SK-N-SH (cell line): ENCODE data around the gene RHBG. TPM values are rescaled to one million over a fixed set of nuclear protein-coding genes. Genes with fewer than 3 reads are reported as not detected.

Source experiments
- CTCF ChIA-PET: fragments of 300-600, 350-600 bp; formaldehyde crosslinking; extraction: SDS; loops from one replicate; lab custom pipeline; 2021; lab: Yijun Ruan, JAX
- POLR2A ChIA-PET: fragments of 350-600 bp; sonication (Branson Sonifier 250); formaldehyde crosslinking; extraction: SDS; loops from one replicate; lab custom pipeline; 2020; ENCODE audit warnings: antibody characterized with exemption, inconsistent platforms; lab: Yijun Ruan, JAX
- DNase-seq: peaks from one replicate; pipeline ENCODE4 v3.0.0; 2012
- H2AFZ ChIP-seq: fragments of 200-600 bp; sonication (generic); 2 replicates; pipeline ENCODE4 v1.8.1; 2016; ENCODE audit warnings: antibody characterized with exemption, mild to moderate bottlenecking, low read depth
- H3F3A ChIP-seq: fragments of 200-600 bp; sonication (generic); replicated peaks from 2 replicates; pipeline ENCODE3; 2016; ENCODE audit warnings: antibody characterized with exemption, mild to moderate bottlenecking; ENCODE audit not compliant: insufficient read depth
- H3K27ac ChIP-seq, 2 experiments: fragments of 200-500 bp in 1 of 2; fragments of 200-600 bp in 1 of 2; sonication (Bioruptor generic) in 1 of 2; sonication (generic), shearing (Covaris generic) in 1 of 2; 2 replicates each; pipeline versions ENCODE4 v1.5.1 to v1.6.1; 2014 to 2016; ENCODE audit warnings: low read depth in 2 of 2, inconsistent platforms in 1 of 2, low read length in 1 of 2, mild to moderate bottlenecking in 1 of 2, mixed read lengths in 1 of 2
- H3K27me3 ChIP-seq: fragments of 200-600 bp; sonication (generic), shearing (Covaris generic); 2 replicates; pipeline ENCODE4 v1.6.1; 2016; ENCODE audit warnings: mixed run types; ENCODE audit not compliant: insufficient read depth
- H3K36me3 ChIP-seq, 2 experiments: fragments of 200-500 bp in 1 of 2; fragments of 200-600 bp in 1 of 2; sonication (Bioruptor generic) in 1 of 2; sonication (generic) in 1 of 2; replicated peaks in 1 of 2; 2 replicates each; pipeline versions ENCODE3 to v1.5.1; 2014 to 2016; ENCODE audit warnings: low read length in 1 of 2, mild to moderate bottlenecking in 1 of 2; ENCODE audit not compliant: insufficient read depth in 2 of 2, control insufficient read depth in 1 of 2
- H3K4me1 ChIP-seq, 2 experiments: fragments of 200-500 bp in 1 of 2; fragments of 200-600 bp in 1 of 2; sonication (Bioruptor generic) in 1 of 2; sonication (generic), shearing (Covaris generic) in 1 of 2; 2 replicates each; pipeline versions ENCODE4 v1.5.1 to v1.6.1; 2014 to 2016; ENCODE audit warnings: low read depth in 1 of 2, low read length in 1 of 2, mixed run types in 1 of 2; ENCODE audit not compliant: insufficient read depth in 2 of 2, control insufficient read depth in 1 of 2
- H3K4me2 ChIP-seq: fragments of 200-600 bp; sonication (generic), shearing (Covaris generic); 2 replicates; pipeline ENCODE4 v1.6.1; 2017; ENCODE audit warnings: mixed run types
- H3K4me3 ChIP-seq, 2 experiments: fragments of 200-500 bp in 1 of 2; fragments of 200-600 bp in 1 of 2; sonication (Bioruptor generic) in 1 of 2; sonication (generic), shearing (Covaris generic) in 1 of 2; 2 replicates each; pipeline versions ENCODE4 v1.5.1 to v1.8.1; 2014 to 2016; ENCODE audit warnings: low read depth in 2 of 2, inconsistent platforms in 1 of 2, low read length in 1 of 2, mild to moderate bottlenecking in 1 of 2, mixed read lengths in 1 of 2, moderate library complexity in 1 of 2
- H3K79me2 ChIP-seq: fragments of 200-600 bp; sonication (generic); 2 replicates; pipeline ENCODE4 v1.8.1; 2017; ENCODE audit warnings: mild to moderate bottlenecking; ENCODE audit not compliant: insufficient read depth
- H3K9ac ChIP-seq: fragments of 200-600 bp; sonication (generic); 2 replicates; pipeline ENCODE4 v1.6.1; 2017; ENCODE audit warnings: mixed run types
- H3K9me2 ChIP-seq: fragments of 200-600 bp; sonication (generic); 2 replicates; pipeline ENCODE4 v1.6.1; 2017; ENCODE audit warnings: mixed run types
- H3K9me3 ChIP-seq: fragments of 200-600 bp; sonication (generic); 2 replicates; pipeline ENCODE4 v1.6.1; 2017; ENCODE audit warnings: mixed run types, mild to moderate bottlenecking, moderate library complexity
- H4K20me1 ChIP-seq: fragments of 200-600 bp; sonication (generic); 2 replicates; pipeline ENCODE4 v1.6.1; 2017; ENCODE audit warnings: mild to moderate bottlenecking, mixed run types; ENCODE audit not compliant: insufficient read depth
- CHD2 ChIP-seq: fragments of 150-350 bp; IDR thresholded peaks from 2 replicates; pipeline ENCODE4 v1.6.1; 2018; ENCODE audit warnings: low read length; ENCODE audit not compliant: partially characterized antibody
- EP300 ChIP-seq, 2 experiments: IDR thresholded peaks; 2 replicates each; pipeline versions ENCODE4 v1.4.0 to v1.6.1; 2012; ENCODE audit warnings: borderline replicate concordance in 1 of 2, low read depth in 1 of 2, low read length in 1 of 2
- FOSL2 ChIP-seq: IDR thresholded peaks from 2 replicates; pipeline ENCODE4 v1.4.0; 2012; ENCODE audit warnings: low read depth, mild to moderate bottlenecking, moderate library complexity, borderline replicate concordance
- FOXM1 ChIP-seq: IDR thresholded peaks from 2 replicates; pipeline ENCODE4 v1.4.0; 2012; ENCODE audit warnings: low read depth, mild to moderate bottlenecking
- GATA2 ChIP-seq: sonication (generic); formaldehyde crosslinking; IDR thresholded peaks from 2 replicates; pipeline ENCODE4 v1.5.0; 2020; ENCODE audit warnings: mild to moderate bottlenecking, missing genetic modification reagents
- IRF3 ChIP-seq: fragments of 150-350 bp; IDR thresholded peaks from 2 replicates; pipeline ENCODE4 v1.6.1; 2016; ENCODE audit warnings: mild to moderate bottlenecking, low read depth, low read length
- MAX ChIP-seq: IDR thresholded peaks from 2 replicates; pipeline ENCODE4 v1.4.0; 2012; ENCODE audit warnings: low read depth
- MXI1 ChIP-seq: IDR thresholded peaks from 2 replicates; pipeline ENCODE4 v1.6.1; 2012; ENCODE audit warnings: mild to moderate bottlenecking, low read depth, low read length, improper control_type of control experiment
- NRF1 ChIP-seq: IDR thresholded peaks from 2 replicates; pipeline ENCODE4 v1.6.1; 2012; ENCODE audit warnings: low read depth, mild to moderate bottlenecking, low read length
- POLR2AphosphoS5 ChIP-seq: IDR thresholded peaks from 2 replicates; pipeline ENCODE4 v1.6.1; 2012; ENCODE audit warnings: low read depth, low read length
- RCOR1 ChIP-seq: fragments of 150-350 bp; IDR thresholded peaks from 2 replicates; pipeline ENCODE4 v1.6.1; 2017; ENCODE audit warnings: antibody characterized with exemption, low read length
- RFX5 ChIP-seq: IDR thresholded peaks from 2 replicates; pipeline ENCODE4 v1.6.1; 2012; ENCODE audit warnings: mild to moderate bottlenecking, improper control_type of control experiment, low read length
- SIN3A ChIP-seq: IDR thresholded peaks from 2 replicates; pipeline ENCODE4 v1.6.1; 2012; ENCODE audit warnings: low read depth, mild to moderate bottlenecking, low read length, moderate library complexity, borderline replicate concordance
- SMC3 ChIP-seq: IDR thresholded peaks from 2 replicates; pipeline ENCODE4 v1.6.1; 2012; ENCODE audit warnings: low read depth, low read length, improper control_type of control experiment
- TAF1 ChIP-seq: IDR thresholded peaks from 2 replicates; pipeline ENCODE4 v1.6.1; 2012; ENCODE audit warnings: low read depth, mild to moderate bottlenecking, low read length, moderate library complexity, borderline replicate concordance
- USF2 ChIP-seq: fragments of 150-350 bp; IDR thresholded peaks from 2 replicates; pipeline ENCODE4 v1.6.1; 2017; ENCODE audit warnings: antibody characterized with exemption, low read length, low read depth, borderline replicate concordance
- WGBS: methylation state at CpG from one replicate; pipeline ENCODE4 v1.1.6; 2017; ENCODE audit warnings: low lambda C conversion rate; 5-methylcytosine and 5-hydroxymethylcytosine counted together
- polyA plus RNA-seq, 3 experiments: library from polyadenylated mRNA; depleted of rRNA; stranded (reverse); fragments of >200 nt; gene quantifications; 2 replicates each; pipeline ENCODE4 v1.2.3, GENCODE V29; 2012
- TF ChIP-seq, protein P1 (sequence below): fragments of 200-600 bp; sonication (generic); IDR thresholded peaks from 2 replicates; pipeline ENCODE4 v1.6.1; 2017; ENCODE audit warnings: antibody characterized with exemption, mild to moderate bottlenecking, moderate library complexity
- TF ChIP-seq, protein P2 (sequence below): IDR thresholded peaks from 2 replicates; pipeline ENCODE4; 2012

RHBG gene
- polyA plus RNA-seq, 1 of the 3 experiments (the other 2 are of a cell fraction): 0.18 TPM

- no peak for DNase-seq
- no peak overlapping the region for H2AFZ ChIP-seq
- 69% methylated on average over 5 of the region's 5 CpGs for whole genome bisulfite sequencing
- H3K79me2 ChIP-seq: no peaks in the 10 kb centered on the region
- no peak overlapping the region for H3K9ac ChIP-seq
- H3K4me2 ChIP-seq: no peak overlapping the region
- no peak overlapping the region for H3K4me3 ChIP-seq
- CTCF ChIA-PET: interaction anchor here (0.6 to 11.5 kb wide), 4 partner anchors 11 to 79 kb away, joined by 3 to 117 read pairs (median 4); no protein-coding TSS in a partner anchor
- POLR2A ChIA-PET: no interaction called here
- H3F3A ChIP-seq: no peaks in the 10 kb centered on the region
- TF ChIP-seq MXI1: no peak
- TF ChIP-seq, protein P1, sequence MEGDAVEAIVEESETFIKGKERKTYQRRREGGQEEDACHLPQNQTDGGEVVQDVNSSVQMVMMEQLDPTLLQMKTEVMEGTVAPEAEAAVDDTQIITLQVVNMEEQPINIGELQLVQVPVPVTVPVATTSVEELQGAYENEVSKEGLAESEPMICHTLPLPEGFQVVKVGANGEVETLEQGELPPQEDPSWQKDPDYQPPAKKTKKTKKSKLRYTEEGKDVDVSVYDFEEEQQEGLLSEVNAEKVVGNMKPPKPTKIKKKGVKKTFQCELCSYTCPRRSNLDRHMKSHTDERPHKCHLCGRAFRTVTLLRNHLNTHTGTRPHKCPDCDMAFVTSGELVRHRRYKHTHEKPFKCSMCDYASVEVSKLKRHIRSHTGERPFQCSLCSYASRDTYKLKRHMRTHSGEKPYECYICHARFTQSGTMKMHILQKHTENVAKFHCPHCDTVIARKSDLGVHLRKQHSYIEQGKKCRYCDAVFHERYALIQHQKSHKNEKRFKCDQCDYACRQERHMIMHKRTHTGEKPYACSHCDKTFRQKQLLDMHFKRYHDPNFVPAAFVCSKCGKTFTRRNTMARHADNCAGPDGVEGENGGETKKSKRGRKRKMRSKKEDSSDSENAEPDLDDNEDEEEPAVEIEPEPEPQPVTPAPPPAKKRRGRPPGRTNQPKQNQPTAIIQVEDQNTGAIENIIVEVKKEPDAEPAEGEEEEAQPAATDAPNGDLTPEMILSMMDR: no peak
- no peak for TF ChIP-seq CHD2
- TF ChIP-seq USF2: no peak
- TF ChIP-seq TAF1: no peak
- TF ChIP-seq, all 33 proteins: peak for 0
- no peaks in the 10 kb centered on the region for H3K36me3 ChIP-seq
- H3K27ac ChIP-seq: no peak overlapping the region
- H4K20me1 ChIP-seq: no peaks in the 10 kb centered on the region
- H3K4me1 ChIP-seq: peaks cover 0 to 17% of the 10 kb centered on the region in 2 experiments; a peak in 1 of 4 replicates
- H3K9me2 ChIP-seq: no peaks in the 10 kb centered on the region
- no peaks in the 10 kb centered on the region for H3K9me3 ChIP-seq
- no peaks in the 10 kb centered on the region; the same call in 1 of the 2 replicates for H3K27me3 ChIP-seq
Observed at GRCh38 chr1:156366378-156367166, 2.4 kb upstream of the RHBG start.

DNA sequence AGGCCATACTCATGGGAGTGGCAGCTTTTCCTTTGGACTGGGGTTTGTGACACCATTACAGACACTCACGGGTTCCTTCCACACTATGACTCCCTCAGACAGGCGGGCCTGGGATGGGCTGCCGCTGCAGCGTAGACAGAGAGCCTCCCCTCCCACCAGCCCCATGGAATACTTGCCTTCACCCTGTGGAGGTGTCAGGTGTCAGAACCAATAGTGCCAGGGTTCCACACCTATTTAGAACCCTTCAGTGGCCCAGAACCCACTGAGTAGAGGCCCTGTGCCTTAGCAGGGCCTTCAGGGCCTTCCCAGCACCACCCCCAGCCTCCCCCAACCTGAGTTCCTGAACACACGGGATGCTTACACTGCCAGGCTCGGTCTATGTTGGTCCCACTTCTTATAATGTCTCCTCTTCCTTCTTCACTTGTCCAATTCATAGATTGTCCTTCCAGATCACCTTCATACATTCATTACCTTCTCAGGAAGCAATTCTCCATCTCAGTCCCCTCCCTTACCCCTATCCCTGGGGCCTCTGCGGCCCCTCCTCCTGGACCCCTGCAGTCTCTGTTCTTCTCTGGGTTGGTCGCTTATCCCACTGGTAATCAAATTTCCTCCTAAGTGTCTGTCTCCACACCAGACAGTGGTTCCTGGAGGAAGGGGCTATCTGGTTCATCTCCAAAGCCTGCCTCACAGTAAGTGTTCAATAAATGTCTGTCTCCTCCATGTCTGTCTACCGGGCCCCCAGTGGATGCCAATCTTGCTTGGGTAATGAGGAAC is 1.4 kb upstream of the RHBG start:
- Histone ChIP-seq H3F3A (no peaks in the 10 kb centered on the region), H4K20me1 (no peaks in the 10 kb centered on the region), H3K27ac (peak overlapping the region in 1 of 2 experiments; percentile 64; a peak in 2 of 4 replicates), H3K79me2 (no peaks in the 10 kb centered on the region), H3K4me3 (no peak overlapping the region), H3K9me2 (no peaks in the 10 kb centered on the region), H2AFZ (no peak overlapping the region), H3K36me3 (no peaks in the 10 kb centered on the region), H3K4me2 (peak overlapping the region; percentile 21; the same call in 1 of the 2 replicates), H3K9me3 (no peaks in the 10 kb centered on the region), H3K27me3 (no peaks in the 10 kb centered on the region; the same call in 1 of the 2 replicates), H3K4me1 (peaks cover 0 to 17% of the 10 kb centered on the region in 2 experiments; a peak in 1 of 4 replicates), H3K9ac (no peak overlapping the region)
- peak; percentile 61 for DNase-seq
- ChIA-PET POLR2A (no interaction called here), CTCF (interaction anchor here (0.6 to 11.5 kb wide), 4 partner anchors 10 to 48 kb away, joined by 3 to 117 read pairs (median 3); no protein-coding TSS in a partner anchor)
- 51% methylated on average over 7 of the region's 9 CpGs for WGBS
- TF ChIP-seq SMC3: no peak
- TF ChIP-seq RFX5: no peak
- TF ChIP-seq FOXM1: no peak
- no peak for TF ChIP-seq NRF1
- TF ChIP-seq FOSL2: no peak
- TF ChIP-seq SIN3A: no peak
- TF ChIP-seq RCOR1: no peak
- TF ChIP-seq MXI1: no peak
- TF ChIP-seq CHD2: no peak
- TF ChIP-seq POLR2AphosphoS5: no peak
- TF ChIP-seq EP300 (IDR thresholded peaks at IDR 0.05; ENCODE audit: borderline replicate concordance in 1 of 2, low read depth in 1 of 2, low read length in 1 of 2): no peak
- TF ChIP-seq GATA2 (CRISPR knock-in tag): no peak; the same call in 1 of the 2 replicates
- TF ChIP-seq, protein P2, sequence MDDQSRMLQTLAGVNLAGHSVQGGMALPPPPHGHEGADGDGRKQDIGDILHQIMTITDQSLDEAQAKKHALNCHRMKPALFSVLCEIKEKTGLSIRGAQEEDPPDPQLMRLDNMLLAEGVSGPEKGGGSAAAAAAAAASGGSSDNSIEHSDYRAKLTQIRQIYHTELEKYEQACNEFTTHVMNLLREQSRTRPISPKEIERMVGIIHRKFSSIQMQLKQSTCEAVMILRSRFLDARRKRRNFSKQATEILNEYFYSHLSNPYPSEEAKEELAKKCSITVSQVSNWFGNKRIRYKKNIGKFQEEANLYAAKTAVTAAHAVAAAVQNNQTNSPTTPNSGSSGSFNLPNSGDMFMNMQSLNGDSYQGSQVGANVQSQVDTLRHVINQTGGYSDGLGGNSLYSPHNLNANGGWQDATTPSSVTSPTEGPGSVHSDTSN: no peak
- TF ChIP-seq MAX: no peak
- no peak for TF ChIP-seq IRF3
